ENCODE results near the gene YPEL3. TPM values are rescaled to one million over a fixed set of nuclear protein-coding genes. Genes with fewer than 3 reads are reported as not detected.

Gene YPEL3
- total and polyA plus RNA-seq, 2 of the 8 experiments (the other 6 are each of a cell fraction or from before 2014, with no cell fraction given) = 40.3 to 53.3 TPM

GRCh38 chr16:30065102-30065942 lies 30.7 kb downstream of the YPEL3 start, which contains the start of gene ALDOA:
ALDOA (plus strand) TSS chr16:30065760; CDS start chr16:30066898, 1,138 bp downstream.
- H2BK12ac ChIP-seq (ENCODE audit: low read depth, low read length) = peak within 1 kb of the TSS; percentile 92; the same call in 1 of the 2 replicates
- H3K4me1 ChIP-seq (replicated peaks in 1 of 4; ENCODE audit: control insufficient read depth in 3 of 4, insufficient read depth in 4 of 4, low read length in 3 of 4) = peaks cover 6 to 27% (median 15%) of the 10 kb centered on the region in 4 experiments
- CTCF ChIA-PET (ENCODE audit: partially characterized antibody) = interaction anchor here (0.6 to 7.3 kb wide), 4 partner anchors 8 to 47 kb away, joined by 3 to 51 read pairs (median 8); partner anchors contain the start of genes GDPD3 and TBX6
- peak within 1 kb of the TSS; percentile 28; the same call in 1 of the 2 replicates for H2AK5ac ChIP-seq (ENCODE audit: low read depth, low read length)
- H4K8ac ChIP-seq (ENCODE audit: extremely low read depth, insufficient read depth, low read length) = peak within 1 kb of the TSS; percentile 91
- H3K27me3 ChIP-seq (replicated peaks in 1 of 4; ENCODE audit: control insufficient read depth in 3 of 4, extremely low read depth in 1 of 4, insufficient read depth in 3 of 4, low read length in 3 of 4) = no peaks in the 10 kb centered on the region
- WGBS, 2 experiments (ENCODE audit: extremely low coverage in 1 of 2, insufficient coverage in 1 of 2, insufficient read length in 1 of 2, insufficient replicate concordance in 2 of 2, low coverage in 1 of 2, low lambda C conversion rate in 2 of 2, missing lambda C conversion rate in 1 of 2) = 2% methylated on average over 68 of the region's 99 CpGs; no CpG with 5 or more reads in 1 of the 2 experiments
- peak within 1 kb of the TSS; percentile 84 for H3K27ac ChIP-seq (ENCODE audit: low read depth, low read length)
- FAIRE-seq = no peak
- H3K9me3 ChIP-seq (ENCODE audit: insufficient read depth in 2 of 2, low read depth in 1 of 2, low read length in 1 of 2) = no peaks in the 10 kb centered on the region
- peak within 1 kb of the TSS; percentile 100 for H3K4ac ChIP-seq (replicated peaks; ENCODE audit: insufficient read length, low read depth, low read length)
- H3K9ac ChIP-seq (replicated peaks in 1 of 4; ENCODE audit: extremely low read depth in 1 of 4, low read depth in 3 of 4, low read length in 3 of 4) = peak within 1 kb of the TSS; percentile 81 to 92 (median 84)
- H2AFZ ChIP-seq (ENCODE audit: low read length) = peak within 1 kb of the TSS; percentile 19; the same call in 1 of the 2 replicates
- H2BK15ac ChIP-seq (ENCODE audit: low read length) = peak within 1 kb of the TSS; percentile 100; the same call in 1 of the 2 replicates
- DNase-seq (ENCODE audit: low read depth in 1 of 2, low spot score in 2 of 2) = peak; percentile 89 to 92
- H3K36me3 ChIP-seq (ENCODE audit: control insufficient read depth in 2 of 4, insufficient read depth in 4 of 4, low read length in 3 of 4) = peaks cover 15 to 33% (median 32%) of the 10 kb centered on the region in 4 experiments
- peaks cover 18% of the 10 kb centered on the region for H3K23me2 ChIP-seq (ENCODE audit: low read depth, low read length)
- no peak within 1 kb of the TSS for H3K23ac ChIP-seq (ENCODE audit: insufficient read length)
- POLR2A ChIA-PET (ENCODE audit: partially characterized antibody) = interaction anchor here (0.6 to 21.2 kb wide), 28 partner anchors 11 to 378 kb away, joined by 3 to 353 read pairs (median 4); partner anchors contain the start of genes ASPHD1, CD2BP2, HIRIP3 and PPP4C
- H3K4me2 ChIP-seq (ENCODE audit: insufficient read depth in 1 of 2, low read depth in 2 of 2, low read length in 2 of 2) = peak within 1 kb of the TSS; percentile 73 to 81
- H3K14ac ChIP-seq (ENCODE audit: insufficient read length) = peak within 1 kb of the TSS; percentile 24
- peaks cover 15 to 30% of the 10 kb centered on the region in 2 experiments for H3K79me2 ChIP-seq (ENCODE audit: control insufficient read depth in 1 of 2, insufficient read depth in 2 of 2, low read length in 2 of 2)
- H3K18ac ChIP-seq (ENCODE audit: extremely low read depth, low read length) = peak within 1 kb of the TSS; percentile 100
- H3K79me1 ChIP-seq (ENCODE audit: low read depth, low read length) = peaks cover 9% of the 10 kb centered on the region; the same call in 1 of the 2 replicates
- peak within 1 kb of the TSS; percentile 100 for H4K91ac ChIP-seq (replicated peaks; ENCODE audit: insufficient read length, low read length)
- H2BK120ac ChIP-seq (replicated peaks; ENCODE audit: low read depth, low read length) = peak within 1 kb of the TSS; percentile 91
- H2BK5ac ChIP-seq (ENCODE audit: low read depth, low read length) = peak within 1 kb of the TSS; percentile 100
- peak within 1 kb of the TSS; percentile 96 for H3K56ac ChIP-seq (replicated peaks; ENCODE audit: insufficient read length, low read depth, low read length)
- peak within 1 kb of the TSS; percentile 100 for H4K5ac ChIP-seq (ENCODE audit: insufficient read length, low read depth, low read length)
- peak within 1 kb of the TSS; percentile 71 to 92 (median 88) for H3K4me3 ChIP-seq (ENCODE audit: extremely low read depth in 1 of 4, insufficient read depth in 2 of 4, low read depth in 3 of 4, low read length in 4 of 4)
- H4K20me1 ChIP-seq (replicated peaks in 1 of 2; ENCODE audit: control insufficient read depth in 1 of 2, insufficient read depth in 2 of 2, low read length in 2 of 2) = peaks cover 12 to 31% of the 10 kb centered on the region in 2 experiments
- H2BK20ac ChIP-seq (ENCODE audit: low read length) = peak within 1 kb of the TSS; percentile 80; the same call in 1 of the 2 replicates
- TF ChIP-seq POLR2AphosphoS5 (IDR thresholded peaks at IDR 0.05; ENCODE audit: low read depth, low read length) = peak; percentile 91
- peak; percentile 91 for TF ChIP-seq KDM4A (IDR thresholded peaks at IDR 0.05; ENCODE audit: low read depth, low read length, severe bottlenecking)
- peak; percentile 9; the same call in 1 of the 2 replicates for TF ChIP-seq YY1 (IDR thresholded peaks at IDR 0.05; ENCODE audit: low read depth, low read length)
- TF ChIP-seq MAFK (IDR thresholded peaks at IDR 0.05; ENCODE audit: low read depth, low read length) = peak; percentile 77; the same call in 1 of the 2 replicates
- peak; percentile 89 for TF ChIP-seq BACH1 (IDR thresholded peaks at IDR 0.05; ENCODE audit: low read length)
- TF ChIP-seq EGR1 (IDR thresholded peaks at IDR 0.05; ENCODE audit: borderline replicate concordance, low read depth, low read length) = peak; percentile 6; the same call in 1 of the 2 replicates
- no peak for TF ChIP-seq TCF12 (IDR thresholded peaks at IDR 0.05; ENCODE audit: low read depth, low read length)
- peak; percentile 66; the same call in 1 of the 2 replicates for TF ChIP-seq CREB1 (IDR thresholded peaks at IDR 0.05)
- no peak; the same call in 1 of the 2 replicates for TF ChIP-seq USF2 (IDR thresholded peaks at IDR 0.05; ENCODE audit: low read length)
- TF ChIP-seq POLR2A (IDR thresholded peaks at IDR 0.05; ENCODE audit: control extremely low read depth in 1 of 2, low read depth in 2 of 2, low read length in 2 of 2) = peak; percentile 93 to 95
- no peak for TF ChIP-seq POU5F1 (IDR thresholded peaks at IDR 0.05; ENCODE audit: low read depth, low read length)
